OCI-LY7 (cell line): ENCODE measurements around the gene GMDS. TPM values are rescaled to one million over a fixed set of nuclear protein-coding genes. Genes with fewer than 3 reads are reported as not detected.

Experiments
- BruUV-seq: library from RNA; stranded (reverse); fragments of 400-500 nt; replicated peaks from 2 replicates; lab custom pipeline; 2021; lab: Mats Ljungman, UMichigan
- CTCF ChIA-PET: fragments of 300-600 bp; sonication (Branson Sonifier 250); formaldehyde crosslinking; loops from one replicate; lab custom pipeline; 2022; ENCODE audit warnings: antibody characterized with exemption; ENCODE audit not compliant: unreplicated experiment; lab: Charles Lee
- POLR2A ChIA-PET: fragments of 300-600 bp; sonication (Branson Sonifier 250); formaldehyde crosslinking; loops from one replicate; lab custom pipeline; 2022; ENCODE audit warnings: antibody characterized with exemption; lab: Charles Lee
- DNase-seq: peaks from one replicate; pipeline ENCODE4 v3.0.0-alpha.2; 2015; ENCODE audit warnings: low spot score
- H2AFZ ChIP-seq: fragments of 200-600 bp; sonication (generic), shearing (Covaris generic); 2 replicates; pipeline ENCODE4 v1.6.1; 2014; ENCODE audit warnings: mild to moderate bottlenecking, antibody characterized with exemption, low read length, moderate library complexity
- H3K27ac ChIP-seq: fragments of 200-600 bp; sonication (generic); 2 replicates; pipeline ENCODE4 v1.5.1; 2014; ENCODE audit warnings: mixed run types, low read depth, mild to moderate bottlenecking, moderate library complexity, low read length, inconsistent platforms; ENCODE audit not compliant: poor library complexity, severe bottlenecking
- H3K36me3 ChIP-seq: fragments of 200-600 bp; sonication (generic); 2 replicates; pipeline ENCODE4 v1.6.1; 2014; ENCODE audit warnings: mild to moderate bottlenecking, antibody characterized with exemption, low read length, moderate library complexity, mixed read lengths; ENCODE audit not compliant: insufficient read depth
- H3K4me1 ChIP-seq: fragments of 200-600 bp; sonication (generic); 2 replicates; pipeline ENCODE4 v1.5.1; 2014; ENCODE audit warnings: mild to moderate bottlenecking, low read length; ENCODE audit not compliant: insufficient read depth, poor library complexity, severe bottlenecking
- H3K4me2 ChIP-seq: fragments of 200-600 bp; sonication (generic); 2 replicates; pipeline ENCODE4 v1.6.1; 2014; ENCODE audit warnings: mild to moderate bottlenecking, low read length
- H3K4me3 ChIP-seq: fragments of 200-600 bp; sonication (generic); 2 replicates; pipeline ENCODE4 v1.5.1; 2014; ENCODE audit warnings: mild to moderate bottlenecking, low read depth, low read length; ENCODE audit not compliant: poor library complexity, severe bottlenecking
- H3K79me2 ChIP-seq: fragments of 200-600 bp; sonication (generic); 2 replicates; pipeline ENCODE4 v1.6.1; 2016; ENCODE audit warnings: low read depth, mild to moderate bottlenecking, low read length, moderate library complexity, mixed read lengths; ENCODE audit not compliant: insufficient read depth
- H3K9me2 ChIP-seq: fragments of 200-600 bp; sonication (generic); 2 replicates; pipeline ENCODE4 v1.6.1; 2016; ENCODE audit warnings: mild to moderate bottlenecking, low read length, mixed read lengths; ENCODE audit not compliant: insufficient read depth
- H3K9me3 ChIP-seq: fragments of 200-600 bp; sonication (generic); 2 replicates; pipeline ENCODE4 v1.6.1; 2014; ENCODE audit warnings: mild to moderate bottlenecking, mixed run types, low read length, mixed read lengths
- H4K20me1 ChIP-seq: fragments of 200-600 bp; sonication (generic); 2 replicates; pipeline ENCODE4 v1.6.1; 2014; ENCODE audit warnings: mild to moderate bottlenecking, antibody characterized with exemption, low read length, moderate library complexity, mixed read lengths; ENCODE audit not compliant: insufficient read depth
- CTCF ChIP-seq: fragments of 200-600 bp; sonication (generic); conservative IDR thresholded peaks from 2 replicates; pipeline ENCODE4 v1.5.1; 2014; ENCODE audit warnings: mild to moderate bottlenecking, antibody characterized with exemption, low read length, moderate library complexity, mixed read lengths
- EZH2phosphoT487 ChIP-seq: fragments of 200-600 bp; sonication (generic); IDR thresholded peaks from 2 replicates; pipeline ENCODE4 v1.6.1; 2018; ENCODE audit warnings: low read depth, borderline replicate concordance, mild to moderate bottlenecking, mixed run types, antibody characterized with exemption, low read length, moderate library complexity, mixed read lengths
- intact Hi-C: fragments of 100-400 bp; cut with micrococcal nuclease; formaldehyde crosslinking; loops from one replicate; pipeline ENCODE4 v1.10.0; 2022; ENCODE audit not compliant: unreplicated experiment
- total RNA-seq, 2 experiments: library from RNA; depleted of rRNA in 1 of 2; stranded (reverse); fragments of >200 nt in 1 of 2; shearing (Covaris generic) in 1 of 2; gene quantifications; 2 replicates each; pipeline ENCODE4 v1.2.3, GENCODE V29; 2014 to 2022

The GMDS gene
- total RNA-seq, 2 experiments from 2014 or later, result 9.9 to 26.8 TPM

GRCh38 chr6:1952740-1953360, 292.6 kb downstream of the GMDS start:
- Histone ChIP-seq H3K9me2 (no peaks in the 10 kb centered on the region), H3K9me3 (no peaks in the 10 kb centered on the region), H3K36me3 (no peaks in the 10 kb centered on the region), H3K4me1 (no peaks in the 10 kb centered on the region), H3K27ac (no peak overlapping the region), H2AFZ (no peak overlapping the region), H3K4me3 (no peak overlapping the region), H4K20me1 (no peaks in the 10 kb centered on the region), H3K4me2 (no peak overlapping the region), H3K79me2 (no peaks in the 10 kb centered on the region)
- ChIA-PET CTCF (no interaction called here), POLR2A (no interaction called here)
- DNase-seq, result no peak
- intact Hi-C loops, result no loop called here
- TF ChIP-seq CTCF (no peak), EZH2phosphoT487 (no peak)
- no TSS peak for BruUV-seq

GRCh38 chr6:1950631-1951030, 294.8 kb downstream of the GMDS start:
- ChIA-PET CTCF (no interaction called here), POLR2A (no interaction called here)
- no TSS peak for BruUV-seq
- DNase-seq, result no peak
- no peaks in the 10 kb centered on the region for H3K9me2 ChIP-seq
- no peak overlapping the region for H3K4me2 ChIP-seq
- H3K9me3 ChIP-seq, result no peaks in the 10 kb centered on the region
- H2AFZ ChIP-seq, result no peak overlapping the region
- intact Hi-C loops, result no loop called here
- no peaks in the 10 kb centered on the region for H3K79me2 ChIP-seq
- no peaks in the 10 kb centered on the region for H3K36me3 ChIP-seq
- no peak overlapping the region for H3K4me3 ChIP-seq
- TF ChIP-seq CTCF (no peak), EZH2phosphoT487 (no peak)
- no peak overlapping the region for H3K27ac ChIP-seq
- H3K4me1 ChIP-seq, result no peaks in the 10 kb centered on the region
- H4K20me1 ChIP-seq, result no peaks in the 10 kb centered on the region

- no peaks in the 10 kb centered on the region for H3K36me3 ChIP-seq
- no peak overlapping the region for H3K27ac ChIP-seq
- H4K20me1 ChIP-seq, result no peaks in the 10 kb centered on the region
- no peaks in the 10 kb centered on the region for H3K9me2 ChIP-seq
- H3K79me2 ChIP-seq, result no peaks in the 10 kb centered on the region
- no peak overlapping the region for H2AFZ ChIP-seq
- H3K4me1 ChIP-seq, result no peaks in the 10 kb centered on the region
- no TSS peak for BruUV-seq
- intact Hi-C loops, result no loop called here
- H3K4me2 ChIP-seq, result no peak overlapping the region
- ChIA-PET CTCF (no interaction called here), POLR2A (no interaction called here)
- no peak for TF ChIP-seq EZH2phosphoT487
- TF ChIP-seq CTCF, result no peak
- DNase-seq, result no peak
- no peak overlapping the region for H3K4me3 ChIP-seq
- no peaks in the 10 kb centered on the region for H3K9me3 ChIP-seq
These were observed 295.9 kb downstream of the GMDS start for GRCh38 chr6:1949538-1949937.
